Measurements from ENCODE around the gene BSDC1. TPM values are rescaled to one million over a fixed set of nuclear protein-coding genes. Genes with fewer than 3 reads are reported as not detected.

BSDC1 gene
- polyA plus RNA-seq, 1 donor from 2014 or later = 41.0 TPM

DNA sequence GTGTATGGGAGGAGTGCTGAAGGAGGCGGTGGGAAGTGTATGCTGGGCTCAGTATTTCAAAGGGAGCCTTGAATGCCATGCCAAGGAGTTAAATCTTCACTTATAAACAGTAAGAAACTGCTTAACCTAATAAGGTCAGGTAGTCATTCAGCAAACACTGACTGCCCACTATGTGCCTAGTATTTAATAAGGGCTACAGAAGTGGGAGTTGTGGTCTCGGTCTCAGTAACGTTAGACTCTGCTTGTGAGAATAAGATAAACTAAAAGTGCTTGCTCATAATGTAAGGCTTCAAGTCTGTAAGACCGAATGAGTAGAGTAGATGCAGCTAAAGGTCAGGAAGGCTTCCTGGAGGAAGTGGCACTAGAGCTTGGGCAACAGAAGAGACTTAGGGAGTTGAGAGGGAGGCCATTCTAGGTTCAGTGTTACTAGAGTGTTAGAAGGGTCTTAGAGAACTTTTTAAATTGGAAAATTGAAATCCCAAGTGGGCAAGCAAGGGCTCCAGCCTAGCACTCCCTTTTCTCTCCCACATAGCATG lies 64.2 kb downstream of the BSDC1 start:
- Mint-ChIP-seq H3K27ac (peak overlapping the region in 1 of 3 donors; percentile 33), H3K4me1 (peaks cover 16 to 26% (median 20%) of the 10 kb centered on the region in 3 donors), H3K27me3 (no peaks in the 10 kb centered on the region), H3K9me3 (no peaks in the 10 kb centered on the region), H3K36me3 (peaks cover 12% of the 10 kb centered on the region), H3K4me3 (peak overlapping the region in 1 of 4 donors; percentile 10)

DNA sequence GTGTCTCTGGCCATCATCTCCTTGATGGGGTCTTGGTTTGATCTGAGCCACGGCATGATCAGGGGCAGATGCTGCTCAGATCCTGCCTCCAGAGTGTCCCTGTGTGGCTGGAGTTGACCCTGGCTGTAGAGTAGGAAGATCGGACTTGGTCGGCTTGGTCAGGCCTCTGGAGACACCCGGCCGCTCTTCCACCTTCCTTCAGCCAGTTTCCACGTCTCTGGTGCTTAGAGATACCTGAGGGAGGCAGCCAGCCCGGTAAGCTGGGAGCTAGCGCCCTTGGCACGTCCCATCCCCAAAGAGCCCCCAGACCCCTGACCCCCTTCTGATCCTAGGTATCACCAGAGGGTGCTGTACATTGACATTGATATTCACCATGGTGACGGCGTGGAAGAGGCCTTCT lies 67.0 kb downstream of the BSDC1 start:
- Mint-ChIP-seq H3K27ac (no peak overlapping the region), H3K9me3 (no peaks in the 10 kb centered on the region), H3K27me3 (no peaks in the 10 kb centered on the region), H3K4me1 (peaks cover 19 to 21% (median 19%) of the 10 kb centered on the region in 3 donors), H3K4me3 (no peak overlapping the region), H3K36me3 (peaks cover 17% of the 10 kb centered on the region)

DNA sequence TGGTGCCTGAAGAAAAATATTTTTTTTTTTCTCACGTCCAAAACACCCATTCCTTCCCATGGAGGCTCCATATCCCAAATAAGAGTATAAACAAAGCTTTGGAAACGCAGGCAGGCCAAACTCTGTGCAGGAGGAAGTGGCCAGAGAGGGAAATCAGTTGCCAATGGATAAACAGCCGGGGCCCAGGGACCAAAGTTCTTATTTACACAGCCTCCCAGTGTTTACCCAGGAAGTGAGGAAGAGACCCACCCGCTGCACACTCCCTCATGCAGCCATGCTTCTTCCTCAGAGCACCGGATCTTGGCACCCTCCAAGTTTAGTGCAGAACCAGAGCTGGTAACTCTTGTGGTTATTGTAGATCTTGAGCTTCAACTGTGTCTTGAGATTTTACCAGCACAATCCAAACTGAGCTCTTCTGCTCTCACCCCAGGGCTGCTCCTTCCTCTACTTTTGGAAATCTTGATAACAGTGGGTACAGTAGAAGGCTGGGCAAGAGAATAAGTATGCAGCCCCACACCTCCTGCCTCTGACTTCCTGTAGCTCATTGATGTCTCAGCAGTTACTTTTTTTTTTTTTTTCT lies 72.4 kb downstream of the BSDC1 start:
- Mint-ChIP-seq H3K36me3 (peaks cover 13% of the 10 kb centered on the region), H3K27me3 (no peaks in the 10 kb centered on the region), H3K4me3 (peak overlapping the region in 3 of 4 donors; percentile 66 to 86 (median 77)), H3K27ac (peak overlapping the region; percentile 84 to 96 (median 95)), H3K4me1 (peaks cover 37 to 42% (median 40%) of the 10 kb centered on the region in 3 donors), H3K9me3 (no peaks in the 10 kb centered on the region)

DNA sequence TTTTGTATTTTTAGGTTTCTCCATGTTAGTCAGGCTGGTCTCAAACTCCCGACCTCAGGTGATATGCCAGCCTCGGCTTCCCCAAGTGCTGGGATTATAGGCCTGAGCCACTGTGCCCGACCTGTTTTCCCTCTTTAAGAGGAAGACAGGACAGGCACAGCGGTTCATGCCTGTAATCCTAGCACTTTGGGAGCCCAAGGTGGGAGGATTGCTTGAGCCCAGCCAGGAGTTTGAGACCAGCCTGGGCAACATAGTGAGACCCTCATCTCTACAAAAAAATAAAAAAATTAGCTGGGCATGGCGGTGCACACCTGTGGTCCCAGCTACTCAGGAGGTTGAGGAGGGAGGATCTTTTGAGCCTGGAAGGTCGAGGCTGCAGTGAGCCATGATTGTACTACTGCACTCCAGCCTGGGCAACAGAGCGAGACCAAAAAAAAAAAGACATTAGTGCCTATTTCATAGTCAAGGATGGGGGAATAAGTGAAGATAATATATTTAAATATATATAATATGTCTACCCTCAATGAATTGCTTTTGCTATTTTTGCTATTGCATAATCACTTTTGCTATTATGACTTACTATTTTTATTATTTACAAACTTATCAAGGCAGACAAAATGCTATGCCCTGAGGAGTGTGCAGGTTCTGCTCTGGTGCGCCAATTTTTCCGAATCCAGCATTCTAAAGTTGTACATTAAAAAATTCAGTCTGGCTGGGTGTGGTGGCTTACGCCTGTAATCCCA lies 75.9 kb downstream of the BSDC1 start:
- Mint-ChIP-seq H3K27me3 (no peaks in the 10 kb centered on the region), H3K36me3 (peaks cover 3% of the 10 kb centered on the region), H3K4me3 (peak overlapping the region in 1 of 4 donors; percentile 76), H3K4me1 (peaks cover 42 to 49% (median 47%) of the 10 kb centered on the region in 3 donors), H3K9me3 (no peaks in the 10 kb centered on the region), H3K27ac (peak overlapping the region in 1 of 3 donors; percentile 63)

DNA sequence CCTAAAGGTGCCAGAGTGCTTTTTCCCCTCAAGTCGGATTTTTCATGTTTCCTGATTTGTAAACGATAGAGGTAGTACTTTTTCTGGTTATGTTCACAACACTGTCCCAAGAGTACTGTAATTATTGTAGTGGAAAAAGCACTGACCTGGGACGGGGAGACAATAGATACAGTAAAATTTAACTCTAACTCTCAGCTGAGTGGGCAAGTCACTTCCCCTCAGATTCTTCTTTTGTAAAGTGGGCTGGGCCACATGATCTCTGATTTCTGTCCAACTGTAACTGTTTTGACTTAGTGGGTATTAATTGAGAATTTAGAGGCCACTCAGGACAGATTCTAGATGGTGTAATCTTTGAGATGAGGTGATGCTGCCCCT lies 77.4 kb downstream of the BSDC1 start:
- peak overlapping the region; percentile 65 to 89 (median 77) for H3K4me3 Mint-ChIP-seq
- no peaks in the 10 kb centered on the region for H3K27me3 Mint-ChIP-seq
- H3K36me3 Mint-ChIP-seq = peaks cover 3% of the 10 kb centered on the region
- peaks cover 33 to 42% (median 39%) of the 10 kb centered on the region in 3 donors for H3K4me1 Mint-ChIP-seq
- no peaks in the 10 kb centered on the region for H3K9me3 Mint-ChIP-seq
- peak overlapping the region; percentile 77 to 96 (median 89) for H3K27ac Mint-ChIP-seq

Other genes with a start within 250 kb of the BSDC1 start
- gene TXLNA, start 214.8 kb downstream of the BSDC1 start, polyA plus RNA-seq = 29.1 TPM
- gene CCDC28B, start 193.8 kb downstream of the BSDC1 start, polyA plus RNA-seq = 14.0 TPM
- 1.7 TPM for gene IQCC, start 188.8 kb downstream of the BSDC1 start, polyA plus RNA-seq
- not detected for gene DCDC2B, start 185.4 kb downstream of the BSDC1 start, polyA plus RNA-seq
- 7.2 TPM for gene TMEM234, start 172.1 kb downstream of the BSDC1 start, polyA plus RNA-seq
- 154 TPM for gene EIF3I, start 172.0 kb downstream of the BSDC1 start, polyA plus RNA-seq
- gene FAM167B, start 147.2 kb downstream of the BSDC1 start, polyA plus RNA-seq = not detected
- 80.5 TPM for gene LCK, start 143.2 kb downstream of the BSDC1 start, polyA plus RNA-seq
- gene HDAC1, start 102.4 kb downstream of the BSDC1 start, polyA plus RNA-seq = 183 TPM
- gene MARCKSL1, start 58.2 kb downstream of the BSDC1 start, polyA plus RNA-seq = 219 TPM
- 1.7 TPM for gene FAM229A, start 32.0 kb downstream of the BSDC1 start, polyA plus RNA-seq
- gene TSSK3, start 31.9 kb downstream of the BSDC1 start, polyA plus RNA-seq = not detected
- not detected for gene ZBTB8B, start 70.6 kb upstream of the BSDC1 start, polyA plus RNA-seq
- 0.14 TPM for gene ZBTB8A, start 145.0 kb upstream of the BSDC1 start, polyA plus RNA-seq

Measured in IgD-negative memory B cell (primary cell).